H1 (cell line): ENCODE measurements around the gene ZNF468. TPM values are rescaled to one million over a fixed set of nuclear protein-coding genes. Genes with fewer than 3 reads are reported as not detected.

Experiments used
- CTCF ChIA-PET: fragments of 300-600 bp; sonication (Branson Sonifier 250); formaldehyde crosslinking; loops from one replicate; lab custom pipeline; 2021; ENCODE audit not compliant: partially characterized antibody; lab: Charles Lee
- POLR2A ChIA-PET: fragments of 300-600 bp; sonication (Branson Sonifier 250); formaldehyde crosslinking; loops from one replicate; lab custom pipeline; 2021; ENCODE audit warnings: inconsistent platforms; ENCODE audit not compliant: partially characterized antibody; lab: Charles Lee
- DNase-seq, 2 experiments: peaks; one replicate each; pipeline versions ENCODE4 v3.0.0 to v3.0.0-alpha.2; 2010 to 2022; ENCODE audit warnings: low spot score in 2 of 2, low read depth in 1 of 2, mixed read lengths in 1 of 2
- FAIRE-seq: peaks from 2 replicates; lab custom pipeline; 2011; peaks lifted over from hg19 to GRCh38; lab: Jason Lieb, UNC
- H2AFZ ChIP-seq: 2 replicates; pipeline ENCODE4 v1.8.1; 2012; ENCODE audit warnings: low read length, inconsistent platforms
- H2AK5ac ChIP-seq: 2 replicates; pipeline ENCODE4 v1.6.1; 2013; ENCODE audit warnings: low read depth, low read length
- H2BK120ac ChIP-seq: replicated peaks from 2 replicates; pipeline ENCODE3; 2013; ENCODE audit warnings: low read depth, low read length, inconsistent platforms
- H2BK12ac ChIP-seq: 2 replicates; pipeline ENCODE4 v1.6.1; 2013; ENCODE audit warnings: low read depth, low read length
- H2BK15ac ChIP-seq: 2 replicates; pipeline ENCODE4 v1.6.1; 2013; ENCODE audit warnings: low read length
- H2BK20ac ChIP-seq: 2 replicates; pipeline ENCODE4 v1.6.1; 2013; ENCODE audit warnings: low read length
- H2BK5ac ChIP-seq: 2 replicates; pipeline ENCODE4 v1.6.1; 2013; ENCODE audit warnings: low read depth, low read length
- H3K14ac ChIP-seq: 2 replicates; pipeline ENCODE4 v1.6.1; 2013; ENCODE audit warnings: inconsistent platforms; ENCODE audit not compliant: insufficient read length
- H3K18ac ChIP-seq: 2 replicates; pipeline ENCODE4 v1.6.1; 2013; ENCODE audit warnings: low read length; ENCODE audit errors: extremely low read depth
- H3K23ac ChIP-seq: 2 replicates; pipeline ENCODE4 v1.6.1; 2013; ENCODE audit warnings: inconsistent platforms; ENCODE audit not compliant: insufficient read length
- H3K23me2 ChIP-seq: 2 replicates; pipeline ENCODE4 v1.6.1; 2013; ENCODE audit warnings: low read depth, low read length
- H3K27ac ChIP-seq: 2 replicates; pipeline ENCODE4 v1.6.1; 2011; ENCODE audit warnings: low read depth, low read length, inconsistent platforms
- H3K27me3 ChIP-seq, 4 experiments: replicated peaks in 1 of 4; 1 replicate in 1 of 4; 2 replicates in 3 of 4; pipeline versions ENCODE4 v1.6.1 to v1.8.1; 2011 to 2013; ENCODE audit warnings: low read length in 3 of 4, mild to moderate bottlenecking in 3 of 4, inconsistent platforms in 2 of 4, mixed read lengths in 2 of 4, moderate library complexity in 1 of 4; ENCODE audit not compliant: control insufficient read depth in 3 of 4, insufficient read depth in 3 of 4; ENCODE audit errors: extremely low read depth in 1 of 4
- H3K36me3 ChIP-seq, 4 experiments: 2 replicates each; pipeline versions ENCODE4 v1.6.1 to v1.8.1; 2011 to 2013; ENCODE audit warnings: mild to moderate bottlenecking in 4 of 4, low read length in 3 of 4, moderate library complexity in 2 of 4, control low read depth in 1 of 4, inconsistent platforms in 1 of 4; ENCODE audit not compliant: insufficient read depth in 4 of 4, control insufficient read depth in 2 of 4
- H3K4ac ChIP-seq: replicated peaks from 2 replicates; pipeline ENCODE3; 2013; ENCODE audit warnings: low read length, low read depth, mixed read lengths, inconsistent platforms; ENCODE audit not compliant: insufficient read length
- H3K4me1 ChIP-seq, 4 experiments: replicated peaks in 1 of 4; 1 replicate in 1 of 4; 2 replicates in 3 of 4; pipeline versions ENCODE4 v1.6.1 to v1.8.1; 2011 to 2013; ENCODE audit warnings: low read length in 3 of 4, inconsistent platforms in 2 of 4, mixed read lengths in 1 of 4; ENCODE audit not compliant: insufficient read depth in 4 of 4, control insufficient read depth in 3 of 4
- H3K4me2 ChIP-seq, 2 experiments: 2 replicates each; pipeline versions ENCODE4 v1.6.1 to v1.8.1; 2011 to 2013; ENCODE audit warnings: low read depth in 2 of 2, low read length in 2 of 2, control low read depth in 1 of 2, inconsistent platforms in 1 of 2, mild to moderate bottlenecking in 1 of 2; ENCODE audit not compliant: insufficient read depth in 1 of 2
- H3K4me3 ChIP-seq, 4 experiments: fragments of 200-600, 300-600 bp in 1 of 4; sonication (generic), shearing (Covaris generic), sonication (Bioruptor Twin) in 1 of 4; 2 replicates each; pipeline versions ENCODE4 v1.5.1 to v1.8.1; 2011 to 2016; ENCODE audit warnings: low read length in 4 of 4, low read depth in 3 of 4, control low read depth in 2 of 4, inconsistent platforms in 2 of 4, mild to moderate bottlenecking in 2 of 4, mixed read lengths in 1 of 4, moderate library complexity in 1 of 4; ENCODE audit not compliant: insufficient read depth in 2 of 4; ENCODE audit errors: extremely low read depth in 1 of 4
- H3K56ac ChIP-seq: replicated peaks from 2 replicates; pipeline ENCODE3; 2013; ENCODE audit warnings: low read depth, mild to moderate bottlenecking, mixed read lengths, low read length, inconsistent platforms; ENCODE audit not compliant: insufficient read length
- H3K79me1 ChIP-seq: 2 replicates; pipeline ENCODE4 v1.6.1; 2013; ENCODE audit warnings: low read depth, low read length, control low read depth
- H3K79me2 ChIP-seq, 2 experiments: 2 replicates each; pipeline versions ENCODE4 v1.6.1 to v1.8.1; 2012 to 2013; ENCODE audit warnings: low read length in 2 of 2, mild to moderate bottlenecking in 2 of 2, inconsistent platforms in 1 of 2; ENCODE audit not compliant: insufficient read depth in 2 of 2, control insufficient read depth in 1 of 2
- H3K9ac ChIP-seq, 4 experiments: replicated peaks in 1 of 4; 1 replicate in 1 of 4; 2 replicates in 3 of 4; pipeline versions ENCODE4 v1.6.1 to v1.8.1; 2011 to 2013; ENCODE audit warnings: low read depth in 3 of 4, low read length in 3 of 4, control low read depth in 2 of 4, mild to moderate bottlenecking in 2 of 4, moderate library complexity in 2 of 4, inconsistent platforms in 1 of 4; ENCODE audit errors: extremely low read depth in 1 of 4
- H3K9me3 ChIP-seq, 2 experiments: 2 replicates each; pipeline versions ENCODE4 v1.6.1 to v1.8.1; 2012 to 2013; ENCODE audit warnings: mild to moderate bottlenecking in 2 of 2, moderate library complexity in 2 of 2, control low read depth in 1 of 2, inconsistent platforms in 1 of 2, low read depth in 1 of 2, low read length in 1 of 2, mixed read lengths in 1 of 2; ENCODE audit not compliant: insufficient read depth in 2 of 2
- H4K20me1 ChIP-seq, 2 experiments: replicated peaks in 1 of 2; 2 replicates each; pipeline versions ENCODE3 to v1.8.1; 2011 to 2013; ENCODE audit warnings: inconsistent platforms in 2 of 2, low read length in 2 of 2, mild to moderate bottlenecking in 1 of 2; ENCODE audit not compliant: insufficient read depth in 2 of 2, control insufficient read depth in 1 of 2
- H4K5ac ChIP-seq: 2 replicates; pipeline ENCODE4 v1.6.1; 2013; ENCODE audit warnings: low read length, low read depth, mixed read lengths, inconsistent platforms; ENCODE audit not compliant: insufficient read length
- H4K8ac ChIP-seq: 2 replicates; pipeline ENCODE4 v1.8.0; 2013; ENCODE audit warnings: mild to moderate bottlenecking, moderate library complexity, low read length, inconsistent platforms; ENCODE audit not compliant: insufficient read depth; ENCODE audit errors: extremely low read depth
- H4K91ac ChIP-seq: replicated peaks from 2 replicates; pipeline ENCODE3; 2013; ENCODE audit warnings: low read length, mixed read lengths, inconsistent platforms; ENCODE audit not compliant: insufficient read length
- FOSL1 ChIP-seq: IDR thresholded peaks from 2 replicates; pipeline ENCODE4 v1.6.1; 2011; ENCODE audit warnings: mild to moderate bottlenecking, low read depth, low read length, moderate library complexity; ENCODE audit not compliant: insufficient read depth
- HDAC6 ChIP-seq: IDR thresholded peaks from one replicate; pipeline ENCODE4 v1.7.1; 2012; ENCODE audit warnings: low read depth, mild to moderate bottlenecking, inconsistent platforms, low read length, moderate library complexity
- JUN ChIP-seq: IDR thresholded peaks from 2 replicates; pipeline ENCODE4 v1.6.1; 2011; ENCODE audit warnings: low read depth, mild to moderate bottlenecking, improper control_type of control experiment, low read length
- KDM4A ChIP-seq: IDR thresholded peaks from one replicate; pipeline ENCODE4 v1.7.1; 2012; ENCODE audit warnings: low read depth, mild to moderate bottlenecking, moderate library complexity, low read length, inconsistent platforms; ENCODE audit not compliant: severe bottlenecking
- KDM5A ChIP-seq: fragments of 200-600 bp; IDR thresholded peaks from 2 replicates; pipeline ENCODE4 v1.7.1; 2012; ENCODE audit warnings: mild to moderate bottlenecking, low read length, inconsistent platforms, mixed read lengths
- RAD21 ChIP-seq, 2 experiments: IDR thresholded peaks in 1 of 2; conservative IDR thresholded peaks in 1 of 2; 2 replicates each; pipeline ENCODE4 v1.6.1; 2011; ENCODE audit warnings: low read depth in 2 of 2, low read length in 2 of 2, improper control_type of control experiment in 1 of 2, inconsistent platforms in 1 of 2, mild to moderate bottlenecking in 1 of 2, moderate library complexity in 1 of 2
- RNF2 ChIP-seq: fragments of 200-900, 300-1000 bp; sonication (generic); IDR thresholded peaks from 2 replicates; pipeline ENCODE4 v1.7.1; 2016; ENCODE audit warnings: borderline replicate concordance, low read depth, mild to moderate bottlenecking, antibody characterized with exemption, low read length; ENCODE audit not compliant: poor library complexity, severe bottlenecking; ENCODE audit errors: missing control alignments
- RXRA ChIP-seq: IDR thresholded peaks from 2 replicates; pipeline ENCODE4 v1.6.1; 2011; ENCODE audit warnings: low read depth, mild to moderate bottlenecking, low read length, moderate library complexity; ENCODE audit not compliant: insufficient read depth
- SIN3A ChIP-seq, 2 experiments: IDR thresholded peaks in 1 of 2; conservative IDR thresholded peaks in 1 of 2; 2 replicates each; pipeline ENCODE4 v1.6.1; 2011 to 2012; ENCODE audit warnings: low read length in 2 of 2, improper control_type of control experiment in 1 of 2, low read depth in 1 of 2, mild to moderate bottlenecking in 1 of 2
- TAF7 ChIP-seq: optimal IDR thresholded peaks from 2 replicates; pipeline ENCODE3; 2011; ENCODE audit warnings: low read depth, mild to moderate bottlenecking, inconsistent platforms, low read length, moderate library complexity, borderline replicate concordance
- TBP ChIP-seq: IDR thresholded peaks from 2 replicates; pipeline ENCODE4 v1.6.1; 2011; ENCODE audit warnings: low read depth, low read length, improper control_type of control experiment
- WGBS, 2 experiments: shearing (Covaris generic) in 1 of 2; methylation state at CpG; one replicate each; pipeline versions ENCODE4 v1.1.6 to v1.1.7; 2013 to 2015; ENCODE audit warnings: low lambda C conversion rate in 2 of 2, mixed read lengths in 2 of 2, inconsistent platforms in 1 of 2, low coverage in 1 of 2, missing lambda C conversion rate in 1 of 2; ENCODE audit not compliant: insufficient replicate concordance in 2 of 2, insufficient coverage in 1 of 2, insufficient read length in 1 of 2; ENCODE audit errors: extremely low coverage in 1 of 2, missing lambda C conversion rate in 1 of 2; 5-methylcytosine and 5-hydroxymethylcytosine counted together
- polyA plus RNA-seq, 7 experiments: library from polyadenylated mRNA; depleted of rRNA in 3 of 7; stranded (reverse) in 5 of 7; unstranded in 2 of 7; fragments of >200 nt in 5 of 7; fragments of 200-250 nt in 2 of 7; gene quantifications; 1 replicate in 5 of 7; 2 replicates in 1 of 7; 4 replicates in 1 of 7; pipeline versions ENCODE4 v1.2.1 to v1.2.3, GENCODE V29; 2011 to 2013; ENCODE audit warnings: missing spikeins in 2 of 7, mixed read lengths in 2 of 7
- total RNA-seq: library from RNA; stranded (reverse); fragmentation: NEBNext Ultra II Directional; extraction: Animal tissue kit (Norgen Biotek cat#: 25700); gene quantifications from 2 replicates; pipeline ENCODE4 v1.2.1, GENCODE V29; 2021

Gene ZNF468
- total and polyA plus RNA-seq, 2 of the 8 experiments (the other 6 are each of a cell fraction or from before 2014, with no cell fraction given), result 13.5 to 26.1 TPM

- H3K9ac ChIP-seq, result no peak overlapping the region
- FAIRE-seq, result no peak
- 90% methylated on average over 12 of the region's 12 CpGs; no CpG with 5 or more reads in 1 of the 2 experiments for WGBS, 2 experiments
These were observed 33.7 kb downstream of the ZNF468 start for GRCh38 chr19:52823676-52824075.

More at GRCh38 chr19:52823676-52824075, 33.7 kb downstream of the ZNF468 start:
- Histone ChIP-seq H2BK5ac (no peak overlapping the region), H3K36me3 (no peaks in the 10 kb centered on the region), H2BK12ac (no peak overlapping the region), H3K4ac (no peak overlapping the region), H3K79me1 (no peaks in the 10 kb centered on the region), H2BK120ac (no peak overlapping the region), H3K9me3 (no peaks in the 10 kb centered on the region), H2BK20ac (no peak overlapping the region), H2BK15ac (no peak overlapping the region), H4K5ac (no peak overlapping the region), H3K56ac (no peak overlapping the region), H3K27ac (no peak overlapping the region), H3K79me2 (no peaks in the 10 kb centered on the region), H3K23me2 (peaks cover 3% of the 10 kb centered on the region; the same call in 1 of the 2 replicates), H3K23ac (no peak overlapping the region), H3K14ac (no peak overlapping the region), H3K4me1 (no peaks in the 10 kb centered on the region; a peak in 1 of 7 replicates), H2AFZ (no peak overlapping the region), H3K18ac (no peak overlapping the region), H4K8ac (no peak overlapping the region), H3K4me3 (no peak overlapping the region), H3K4me2 (no peak overlapping the region), H2AK5ac (no peak overlapping the region), H4K20me1 (no peaks in the 10 kb centered on the region), H3K27me3 (0 out of 7 replicates have a peak, but pooled peaks cover 0 to 3% (median 0%) of the 10 kb centered on the region in 4 experiments), H4K91ac (no peak overlapping the region)
- no peak for DNase-seq
- ChIA-PET POLR2A (no interaction called here), CTCF (no interaction called here)
- TF ChIP-seq SIN3A (conservative IDR thresholded peaks at IDR 0.05 in 1 of 2, IDR thresholded peaks at IDR 0.05 in 1 of 2; ENCODE audit: low read depth in 1 of 2, low read length in 2 of 2) (no peak), TAF7 (no peak), KDM4A (no peak), HDAC6 (no peak), JUN (no peak), TBP (no peak), RAD21 (IDR thresholded peaks at IDR 0.05 in 1 of 2, conservative IDR thresholded peaks at IDR 0.05 in 1 of 2; ENCODE audit: low read depth in 2 of 2, low read length in 2 of 2) (no peak), RXRA (no peak), RNF2 (no peak), FOSL1 (no peak), KDM5A (no peak)
